Tibial nerve (tissue), 4 donors: ENCODE results near the gene FRAS1. TPM values are rescaled to one million over a fixed set of nuclear protein-coding genes. Genes with fewer than 3 reads are reported as not detected.
A peak's percentile ranks its signal among the peaks of the same experiment; 100 is the strongest.

Source experiments
- DNase-seq, 2 donors: peaks; one replicate each; pipeline ENCODE4 v3.0.0-alpha.2; 2019; ENCODE audit warnings: low spot score in 2 of 2
- H3K27ac ChIP-seq, 4 donors: fragments of 200-600 bp; sonication (generic) in 3 of 4; one replicate each; pipeline ENCODE4 v1.5.1; 2017 to 2019; ENCODE audit warnings: mild to moderate bottlenecking in 1 of 4
- H3K27me3 ChIP-seq, 2 donors: fragments of 200-600 bp; sonication (generic) in 1 of 2; one replicate each; pipeline versions ENCODE4 v1.5.1 to v1.6.0; 2017 to 2019
- H3K36me3 ChIP-seq, 3 donors: fragments of 200-600 bp; sonication (generic); one replicate each; pipeline ENCODE4 v1.5.1; 2018 to 2019
- H3K4me1 ChIP-seq, 4 donors: fragments of 200-600 bp; sonication (generic) in 3 of 4; one replicate each; pipeline ENCODE4 v1.5.1; 2017 to 2019
- H3K4me3 ChIP-seq, 4 donors: fragments of 200-600 bp; sonication (generic) in 3 of 4; one replicate each; pipeline ENCODE4 v1.5.1; 2017 to 2019; ENCODE audit warnings: mild to moderate bottlenecking in 1 of 4, moderate library complexity in 1 of 4
- H3K9me3 ChIP-seq, 4 donors: fragments of 200-600 bp; sonication (generic) in 3 of 4; one replicate each; pipeline ENCODE4 v1.5.1; 2017 to 2019
- CTCF ChIP-seq, 5 experiments: fragments of 200-600 bp in 3 of 5; fragments of 450-650 bp in 2 of 5; sonication (generic) in 3 of 5; IDR thresholded peaks; one replicate each; pipeline ENCODE4 v1.5.1; 2016 to 2019; ENCODE audit warnings: antibody characterized with exemption in 5 of 5, mild to moderate bottlenecking in 3 of 5, moderate library complexity in 2 of 5
- EP300 ChIP-seq, 2 donors: sonication (generic); formaldehyde crosslinking; IDR thresholded peaks; one replicate each; pipeline ENCODE4 v1.6.1; 2017; ENCODE audit warnings: antibody characterized with exemption in 2 of 2, mild to moderate bottlenecking in 1 of 2
- POLR2A ChIP-seq, 2 donors: fragments of 450-650 bp; IDR thresholded peaks; one replicate each; pipeline ENCODE4 v1.6.1; 2017; ENCODE audit warnings: antibody characterized with exemption in 2 of 2, mild to moderate bottlenecking in 2 of 2, moderate library complexity in 2 of 2
- WGBS, 2 donors: methylation state at CpG; one replicate each; pipeline ENCODE4 v1.1.5; 2018; 5-methylcytosine and 5-hydroxymethylcytosine counted together
- total RNA-seq, 4 donors: library from RNA; depleted of rRNA; stranded (reverse); fragments of >200 nt; gene quantifications; one replicate each; pipeline ENCODE4 v1.1.0, GENCODE V29; 2016

FRAS1 gene
- total RNA-seq, 4 donors from 2014 or later: 3.9 to 6.6 (median 5.1) TPM

- Histone ChIP-seq H3K27ac (peak overlapping the region in 1 of 4 donors; percentile 17), H3K4me3 (no peak overlapping the region), H3K36me3 (no peaks in the 10 kb centered on the region), H3K9me3 (no peaks in the 10 kb centered on the region), H3K4me1 (peaks cover 0 to 8% (median 0%) of the 10 kb centered on the region in 4 donors), H3K27me3 (no peaks in the 10 kb centered on the region)
- DNase-seq: no peak
- TF ChIP-seq CTCF (IDR thresholded peaks at IDR 0.05) (no peak), EP300 (IDR thresholded peaks at IDR 0.05) (no peak), POLR2A (IDR thresholded peaks at IDR 0.05) (no peak)
Observed at GRCh38 chr4:78432896-78433295, 375.8 kb downstream of the FRAS1 start.

- TF ChIP-seq CTCF (IDR thresholded peaks at IDR 0.05): no peak
- TF ChIP-seq EP300 (IDR thresholded peaks at IDR 0.05): peak in 1 of 2 donors; percentile 34
- TF ChIP-seq POLR2A (IDR thresholded peaks at IDR 0.05): no peak
Observed at GRCh38 chr4:78437608-78438088, 380.5 kb downstream of the FRAS1 start.

GRCh38 chr4:78439328-78439727, 382.2 kb downstream of the FRAS1 start:
- Histone ChIP-seq H3K27me3 (no peaks in the 10 kb centered on the region), H3K36me3 (no peaks in the 10 kb centered on the region), H3K9me3 (no peaks in the 10 kb centered on the region), H3K4me3 (no peak overlapping the region), H3K27ac (no peak overlapping the region), H3K4me1 (peaks cover 0 to 14% (median 0%) of the 10 kb centered on the region in 4 donors)
- 59 to 61% methylated on average over 2 of the region's 2 CpGs for WGBS, 2 donors
- TF ChIP-seq CTCF (IDR thresholded peaks at IDR 0.05): no peak
- no peak for TF ChIP-seq EP300 (IDR thresholded peaks at IDR 0.05)
- no peak for TF ChIP-seq POLR2A (IDR thresholded peaks at IDR 0.05)
- DNase-seq: no peak

More at GRCh38 chr4:78437608-78438088, 380.5 kb downstream of the FRAS1 start:
- Histone ChIP-seq H3K27me3 (no peaks in the 10 kb centered on the region), H3K36me3 (no peaks in the 10 kb centered on the region), H3K9me3 (no peaks in the 10 kb centered on the region), H3K4me1 (peaks cover 0 to 14% (median 0%) of the 10 kb centered on the region in 4 donors), H3K27ac (peak overlapping the region in 2 of 4 donors; percentile 22 to 71), H3K4me3 (no peak overlapping the region)
- WGBS, 2 donors: 32 to 44% methylated on average over 2 of the region's 2 CpGs
- no peak for DNase-seq

- H3K4me1 ChIP-seq: peaks cover 0 to 14% (median 0%) of the 10 kb centered on the region in 4 donors
- TF ChIP-seq EP300 (IDR thresholded peaks at IDR 0.05): no peak
- H3K27me3 ChIP-seq: no peaks in the 10 kb centered on the region
- H3K9me3 ChIP-seq: no peaks in the 10 kb centered on the region
- no peaks in the 10 kb centered on the region for H3K36me3 ChIP-seq
- H3K4me3 ChIP-seq: no peak overlapping the region
- H3K27ac ChIP-seq: no peak overlapping the region
- 57 to 71% methylated on average over 2 of the region's 2 CpGs for WGBS, 2 donors
- no peak for DNase-seq
Observed at GRCh38 chr4:78441756-78442155, 384.6 kb downstream of the FRAS1 start.

GRCh38 chr4:78446619-78447018, 389.5 kb downstream of the FRAS1 start:
- Histone ChIP-seq H3K36me3 (no peaks in the 10 kb centered on the region), H3K4me1 (peaks cover 0 to 6% (median 0%) of the 10 kb centered on the region in 4 donors), H3K27me3 (no peaks in the 10 kb centered on the region), H3K4me3 (no peak overlapping the region), H3K27ac (no peak overlapping the region), H3K9me3 (no peaks in the 10 kb centered on the region)
- no peak for TF ChIP-seq CTCF (IDR thresholded peaks at IDR 0.05)
- TF ChIP-seq EP300 (IDR thresholded peaks at IDR 0.05): no peak
- TF ChIP-seq POLR2A (IDR thresholded peaks at IDR 0.05): no peak
- WGBS, 2 donors: 60 to 62% methylated on average over 5 of the region's 5 CpGs
- DNase-seq: no peak

- Histone ChIP-seq H3K9me3 (no peaks in the 10 kb centered on the region), H3K4me3 (no peak overlapping the region), H3K4me1 (peaks cover 0 to 6% (median 0%) of the 10 kb centered on the region in 4 donors), H3K27me3 (no peaks in the 10 kb centered on the region), H3K36me3 (no peaks in the 10 kb centered on the region), H3K27ac (no peak overlapping the region)
- WGBS, 2 donors: 57 to 67% methylated on average over 3 of the region's 3 CpGs
- no peak for DNase-seq
- TF ChIP-seq POLR2A (IDR thresholded peaks at IDR 0.05): no peak
- no peak for TF ChIP-seq EP300 (IDR thresholded peaks at IDR 0.05)
- TF ChIP-seq CTCF (IDR thresholded peaks at IDR 0.05): no peak
Observed at GRCh38 chr4:78451407-78451806, 394.3 kb downstream of the FRAS1 start.
